Measurements from ENCODE around the gene SLAMF7. TPM values are rescaled to one million over a fixed set of nuclear protein-coding genes. Genes with fewer than 3 reads are reported as not detected.

SLAMF7 gene, protein sequence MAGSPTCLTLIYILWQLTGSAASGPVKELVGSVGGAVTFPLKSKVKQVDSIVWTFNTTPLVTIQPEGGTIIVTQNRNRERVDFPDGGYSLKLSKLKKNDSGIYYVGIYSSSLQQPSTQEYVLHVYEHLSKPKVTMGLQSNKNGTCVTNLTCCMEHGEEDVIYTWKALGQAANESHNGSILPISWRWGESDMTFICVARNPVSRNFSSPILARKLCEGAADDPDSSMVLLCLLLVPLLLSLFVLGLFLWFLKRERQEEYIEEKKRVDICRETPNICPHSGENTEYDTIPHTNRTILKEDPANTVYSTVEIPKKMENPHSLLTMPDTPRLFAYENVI
- total RNA-seq, result not detected in 2 replicates

DNA sequence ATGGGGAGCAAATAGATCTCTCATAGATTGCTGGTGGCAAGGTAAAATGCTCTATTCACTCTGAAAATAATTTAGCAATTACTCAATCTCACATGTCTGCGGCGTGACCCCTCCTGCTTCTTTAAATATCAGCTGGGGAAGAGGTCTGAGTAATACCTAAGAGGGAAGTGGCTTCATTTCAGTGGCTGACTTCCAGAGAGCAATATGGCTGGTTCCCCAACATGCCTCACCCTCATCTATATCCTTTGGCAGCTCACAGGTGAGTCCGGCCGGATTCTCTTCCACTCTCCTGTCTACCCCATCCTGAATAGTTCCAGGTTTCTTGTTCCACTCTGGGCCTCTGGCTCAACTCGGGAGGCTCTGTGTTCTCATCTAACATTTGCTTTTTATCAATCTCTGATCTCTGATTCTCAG is at the start of gene SLAMF7:
Gene SLAMF7 (plus strand): TSS at position 150 of the 414 bp plus-strand sequence. CDS start 55 bp downstream, at position 205.

DNA sequence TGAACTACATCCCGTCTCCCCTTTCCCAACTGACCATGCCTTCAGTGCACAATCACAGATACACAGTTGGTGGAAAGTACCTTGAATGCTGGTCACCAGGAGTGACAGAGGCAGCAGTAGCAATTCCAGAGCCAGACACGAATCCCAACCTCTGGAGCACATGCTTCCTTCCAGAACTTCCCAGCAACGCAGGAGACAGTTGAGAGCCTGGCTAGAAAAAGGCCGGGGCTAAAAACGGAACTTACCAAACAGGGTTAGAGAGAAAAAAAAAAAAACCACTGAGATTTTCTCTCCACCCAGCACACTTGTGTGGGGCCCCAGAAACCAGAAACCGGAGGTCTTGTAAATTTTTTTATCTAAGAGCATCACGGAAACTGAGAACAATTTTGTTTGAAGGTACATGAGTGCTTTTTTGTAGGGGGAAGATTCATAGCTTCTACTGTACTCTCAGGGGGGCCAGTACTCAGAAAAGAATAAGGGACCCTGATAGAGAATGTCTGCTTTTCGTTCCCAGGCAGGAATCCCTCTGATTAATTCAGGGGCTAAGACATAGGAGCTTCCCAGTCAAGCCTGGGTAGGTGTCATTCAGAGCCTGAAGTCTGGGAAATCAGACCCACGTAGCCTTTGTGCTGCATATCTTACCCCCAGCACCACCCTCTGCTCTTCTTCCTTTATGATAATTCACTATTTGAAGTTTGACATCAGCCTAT is 27.3 kb upstream of the SLAMF7 start, which contains the start of gene CD48:
Gene CD48 (minus strand): TSS at position 221 of the 710 bp plus-strand sequence. CDS start 59 bp downstream, at position 162.

DNA sequence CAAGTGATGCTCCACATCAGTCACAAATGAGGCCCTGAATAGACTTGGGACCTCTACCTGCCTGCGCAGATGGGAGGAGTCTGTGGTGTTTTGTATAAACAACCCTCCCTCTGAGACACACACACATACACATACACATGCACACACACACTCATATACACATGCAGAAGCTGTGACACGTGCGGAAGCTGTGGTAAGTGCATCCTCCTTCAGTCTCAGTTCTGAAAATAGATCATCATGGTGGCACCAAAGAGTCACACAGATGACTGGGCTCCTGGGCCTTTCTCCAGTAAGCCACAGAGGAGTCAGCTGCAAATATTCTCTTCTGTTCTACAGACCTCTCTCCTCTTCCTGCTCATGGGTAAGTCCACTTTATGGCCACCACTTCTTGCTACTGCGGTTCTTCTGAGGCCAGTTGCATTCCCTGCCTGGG is 56.9 kb downstream of the SLAMF7 start, which contains the start of gene LY9:
Gene LY9 (plus strand): TSS at position 224 of the 433 bp plus-strand sequence. CDS start 14 bp downstream, at position 238.

Other genes starting within 250 kb of the SLAMF7 start
- not detected in 2 replicates for gene SLAMF6, start 216.0 kb upstream of the SLAMF7 start, total RNA-seq
- not detected in 2 replicates for gene CD84, start 159.8 kb upstream of the SLAMF7 start, total RNA-seq
- gene SLAMF1, start 92.2 kb upstream of the SLAMF7 start, total RNA-seq, result not detected in 2 replicates
- gene CD48, start 27.4 kb upstream of the SLAMF7 start, total RNA-seq, result not detected in 2 replicates
- gene LY9, start 56.9 kb downstream of the SLAMF7 start, total RNA-seq, result not detected in 2 replicates
- gene CD244, start 123.6 kb downstream of the SLAMF7 start, total RNA-seq, result not detected in 2 replicates
- gene ITLN1, start 145.9 kb downstream of the SLAMF7 start, total RNA-seq, result not detected in 2 replicates
- gene ITLN2, start 215.6 kb downstream of the SLAMF7 start, total RNA-seq, result not detected in 2 replicates